Stimulated activated CD8-positive, alpha-beta memory T cell treated with anti-CD3 and anti-CD28 coated beads, Interleukin-15, amount 100 ng/mL, for 4 hours (primary cell): ENCODE data around the gene ITCH.

Experiments
- DNase-seq, 2 donors: peaks; one replicate each; pipeline ENCODE4 v3.0.0-alpha.2; 2020; ENCODE audit warnings: low read depth in 2 of 2

The ITCH gene

GRCh38 chr20:34549291-34549928 is 186.3 kb downstream of the ITCH start:
- DNase-seq, result no peak

GRCh38 chr20:34549929-34550305 is 186.8 kb downstream of the ITCH start:
- DNase-seq, result no peak

GRCh38 chr20:34552569-34552968 is 189.5 kb downstream of the ITCH start:
- no peak for DNase-seq

- no peak for DNase-seq
Measured at GRCh38 chr20:34553366-34553867, 190.3 kb downstream of the ITCH start.

GRCh38 chr20:34557936-34558319 is 194.9 kb downstream of the ITCH start:
- no peak for DNase-seq

GRCh38 chr20:34558320-34559218 is 195.5 kb downstream of the ITCH start, which contains the start of gene MAP1LC3A:
TSS of gene MAP1LC3A (plus strand) at chr20:34558718. CDS start at chr20:34558869, 151 bp downstream.
- peak; percentile 84 for DNase-seq

GRCh38 chr20:34559311-34560140 is 196.5 kb downstream of the ITCH start:
- DNase-seq, result no peak

- no peak for DNase-seq
Measured at GRCh38 chr20:34560141-34560523, 197.1 kb downstream of the ITCH start.

GRCh38 chr20:34560614-34561013 is 197.5 kb downstream of the ITCH start:
- no peak for DNase-seq
